ENCODE results near the gene FAM131B.

GRCh38 chr7:143321734-143322133 is 40.8 kb downstream of the FAM131B start:
- TF ChIP-seq ZNF384 (IDR thresholded peaks at IDR 0.05) (no peak), SUZ12 (IDR thresholded peaks at IDR 0.05) (no peak), ELF4 (IDR thresholded peaks at IDR 0.05) (no peak), NFRKB (IDR thresholded peaks at IDR 0.05) (no peak), L3MBTL2 (conservative IDR thresholded peaks at IDR 0.05) (no peak), LEF1 (IDR thresholded peaks at IDR 0.05; ENCODE audit: borderline replicate concordance) (no peak), FOXK2 (IDR thresholded peaks at IDR 0.05) (no peak)

All from HEK293T (cell line).